Brain microvascular endothelial cell (primary cell): ENCODE measurements around the gene NLRP1.

ENCODE experiments used
- DNase-seq: peaks from one replicate; pipeline ENCODE4 v3.0.0-alpha.2; 2020
- H3K27ac ChIP-seq: fragments of 250-450 bp; sonication (Bioruptor Pico); 2 replicates; pipeline ENCODE4 v1.5.1; 2020; ENCODE audit warnings: mild to moderate bottlenecking, moderate library complexity
- H3K27me3 ChIP-seq: fragments of 250-450 bp; sonication (Bioruptor Pico); replicated peaks from 2 replicates; pipeline ENCODE4 v1.5.1; 2020; ENCODE audit warnings: mild to moderate bottlenecking
- H3K36me3 ChIP-seq: fragments of 250-450 bp; sonication (Bioruptor Pico); replicated peaks from 2 replicates; pipeline ENCODE4 v1.5.1; 2020; ENCODE audit warnings: mild to moderate bottlenecking
- H3K4me3 ChIP-seq: 2 replicates; pipeline ENCODE4 v1.5.1; 2011; ENCODE audit warnings: low read depth, mild to moderate bottlenecking, control low read depth, low read length, moderate library complexity
- in situ Hi-C: cut with HindIII; loops from 2 replicates; pipeline ENCODE4 v1.10.0; 2017; ENCODE audit warnings: low sequenced_read_pairs, low pct_ligation_motif_present
- TF ChIP-seq, protein P1 (sequence below): IDR thresholded peaks from 2 replicates; pipeline ENCODE4 v1.5.1; 2011; ENCODE audit warnings: low read depth, mild to moderate bottlenecking, moderate library complexity, low read length, control low read depth, inconsistent platforms; ENCODE audit errors: missing control alignments

Gene NLRP1

DNA sequence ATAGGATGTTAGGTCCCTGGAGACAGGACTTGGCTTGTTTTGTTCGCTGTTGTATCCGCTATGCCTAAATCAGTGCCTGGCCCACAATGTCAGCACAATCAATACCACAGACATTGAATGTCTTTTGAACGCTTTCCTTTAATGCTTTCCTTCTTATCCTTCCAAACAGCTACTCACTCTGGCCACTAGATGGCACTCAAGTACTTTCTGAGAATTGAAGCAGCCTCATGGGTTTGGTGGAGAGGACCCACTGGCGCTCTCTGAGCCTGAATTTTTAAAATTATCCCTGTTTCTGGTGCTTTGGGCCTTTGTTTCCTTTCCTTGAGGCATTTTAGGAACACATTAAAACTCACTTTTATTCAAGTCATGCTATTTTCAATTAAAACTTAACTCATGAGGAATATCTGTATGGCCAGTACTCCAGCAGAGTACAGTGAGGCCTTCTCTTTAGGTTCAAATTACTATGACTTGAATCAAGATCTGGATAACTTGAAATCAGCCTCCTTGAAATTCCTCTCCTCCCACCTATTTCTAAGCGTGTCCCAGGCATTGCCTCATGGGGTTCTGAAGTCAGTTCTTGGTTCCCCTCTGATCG is 3.2 kb upstream of the NLRP1 start:
- H3K36me3 ChIP-seq: no peaks in the 10 kb centered on the region
- TF ChIP-seq, protein P1, sequence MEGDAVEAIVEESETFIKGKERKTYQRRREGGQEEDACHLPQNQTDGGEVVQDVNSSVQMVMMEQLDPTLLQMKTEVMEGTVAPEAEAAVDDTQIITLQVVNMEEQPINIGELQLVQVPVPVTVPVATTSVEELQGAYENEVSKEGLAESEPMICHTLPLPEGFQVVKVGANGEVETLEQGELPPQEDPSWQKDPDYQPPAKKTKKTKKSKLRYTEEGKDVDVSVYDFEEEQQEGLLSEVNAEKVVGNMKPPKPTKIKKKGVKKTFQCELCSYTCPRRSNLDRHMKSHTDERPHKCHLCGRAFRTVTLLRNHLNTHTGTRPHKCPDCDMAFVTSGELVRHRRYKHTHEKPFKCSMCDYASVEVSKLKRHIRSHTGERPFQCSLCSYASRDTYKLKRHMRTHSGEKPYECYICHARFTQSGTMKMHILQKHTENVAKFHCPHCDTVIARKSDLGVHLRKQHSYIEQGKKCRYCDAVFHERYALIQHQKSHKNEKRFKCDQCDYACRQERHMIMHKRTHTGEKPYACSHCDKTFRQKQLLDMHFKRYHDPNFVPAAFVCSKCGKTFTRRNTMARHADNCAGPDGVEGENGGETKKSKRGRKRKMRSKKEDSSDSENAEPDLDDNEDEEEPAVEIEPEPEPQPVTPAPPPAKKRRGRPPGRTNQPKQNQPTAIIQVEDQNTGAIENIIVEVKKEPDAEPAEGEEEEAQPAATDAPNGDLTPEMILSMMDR: peak; percentile 89
- H3K4me3 ChIP-seq: no peak overlapping the region
- H3K27ac ChIP-seq: no peak overlapping the region
- DNase-seq: peak; percentile 42
- no peaks in the 10 kb centered on the region for H3K27me3 ChIP-seq
- in situ Hi-C loops: loop anchor here (25.0 kb wide), 1 partner anchor 825 kb away; no protein-coding TSS in a partner anchor

DNA sequence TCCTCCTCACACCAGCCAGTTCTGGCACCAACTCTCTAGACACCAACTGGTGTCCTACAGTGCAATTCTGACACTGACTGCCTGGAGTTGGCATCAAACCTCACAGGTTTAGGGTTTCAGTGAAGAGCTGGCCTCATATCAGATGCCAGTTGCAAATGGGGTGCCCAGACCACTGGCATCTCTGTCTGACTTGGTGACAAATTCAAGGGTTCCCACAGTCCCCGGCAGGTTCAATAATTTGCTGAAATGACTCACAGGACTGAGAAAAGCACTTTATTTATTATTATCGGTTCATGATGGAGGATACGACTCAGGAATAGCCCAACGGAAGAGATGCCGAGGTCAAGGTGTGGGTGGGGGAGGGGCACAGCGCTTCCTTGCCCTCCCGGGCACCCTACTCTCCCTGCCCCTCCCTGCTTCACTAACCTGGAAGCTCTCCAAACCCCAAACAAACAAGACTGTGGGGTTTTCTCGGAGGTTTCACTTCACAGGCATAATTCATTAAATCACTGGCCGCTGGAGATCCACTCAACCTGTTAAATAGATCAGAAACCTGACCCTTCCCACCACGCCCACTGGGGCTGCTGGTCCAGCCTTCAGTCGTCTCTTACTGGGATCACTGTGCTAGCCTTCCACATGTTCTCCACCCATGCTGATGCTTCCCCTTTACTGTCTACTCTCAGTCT is 1.7 kb upstream of the NLRP1 start:
- H3K27ac ChIP-seq: no peak overlapping the region
- no peaks in the 10 kb centered on the region for H3K27me3 ChIP-seq
- DNase-seq: no peak
- no peak overlapping the region for H3K4me3 ChIP-seq
- in situ Hi-C loops: loop anchor here (25.0 kb wide), 1 partner anchor 826 kb away; no protein-coding TSS in a partner anchor
- H3K36me3 ChIP-seq: no peaks in the 10 kb centered on the region
- TF ChIP-seq, protein P1: no peak

DNA sequence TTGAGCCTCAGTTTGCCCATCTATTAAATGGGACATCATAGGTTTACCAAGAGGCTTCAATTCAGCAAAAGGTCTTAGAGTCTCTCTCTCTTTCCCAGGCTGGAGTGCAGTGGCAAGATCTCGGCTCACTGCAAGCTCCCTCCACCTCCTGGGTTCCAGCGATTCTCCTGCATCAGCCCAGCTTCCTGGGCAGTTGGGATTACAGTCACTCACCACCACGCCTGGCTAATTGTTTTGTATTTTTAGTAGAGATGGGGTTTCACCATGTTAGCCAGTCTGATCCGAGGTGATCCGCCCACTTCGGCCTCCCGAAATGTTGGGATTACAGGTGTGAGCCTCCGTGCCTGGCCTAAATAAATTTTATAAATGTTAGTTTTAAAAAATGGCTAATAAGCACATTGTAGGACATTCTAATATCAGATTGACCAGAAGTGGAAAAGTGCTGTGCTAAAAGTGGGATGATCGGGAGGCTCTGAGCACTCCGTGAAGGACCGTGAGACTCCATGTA is 1.0 kb upstream of the NLRP1 start:
- Histone ChIP-seq H3K27me3 (no peaks in the 10 kb centered on the region), H3K27ac (peak overlapping the region; percentile 50), H3K36me3 (no peaks in the 10 kb centered on the region), H3K4me3 (no peak overlapping the region)
- DNase-seq: no peak
- in situ Hi-C loops: loop anchor here (25.0 kb wide), 1 partner anchor 827 kb away; no protein-coding TSS in a partner anchor
- TF ChIP-seq, protein P1: no peak

DNA sequence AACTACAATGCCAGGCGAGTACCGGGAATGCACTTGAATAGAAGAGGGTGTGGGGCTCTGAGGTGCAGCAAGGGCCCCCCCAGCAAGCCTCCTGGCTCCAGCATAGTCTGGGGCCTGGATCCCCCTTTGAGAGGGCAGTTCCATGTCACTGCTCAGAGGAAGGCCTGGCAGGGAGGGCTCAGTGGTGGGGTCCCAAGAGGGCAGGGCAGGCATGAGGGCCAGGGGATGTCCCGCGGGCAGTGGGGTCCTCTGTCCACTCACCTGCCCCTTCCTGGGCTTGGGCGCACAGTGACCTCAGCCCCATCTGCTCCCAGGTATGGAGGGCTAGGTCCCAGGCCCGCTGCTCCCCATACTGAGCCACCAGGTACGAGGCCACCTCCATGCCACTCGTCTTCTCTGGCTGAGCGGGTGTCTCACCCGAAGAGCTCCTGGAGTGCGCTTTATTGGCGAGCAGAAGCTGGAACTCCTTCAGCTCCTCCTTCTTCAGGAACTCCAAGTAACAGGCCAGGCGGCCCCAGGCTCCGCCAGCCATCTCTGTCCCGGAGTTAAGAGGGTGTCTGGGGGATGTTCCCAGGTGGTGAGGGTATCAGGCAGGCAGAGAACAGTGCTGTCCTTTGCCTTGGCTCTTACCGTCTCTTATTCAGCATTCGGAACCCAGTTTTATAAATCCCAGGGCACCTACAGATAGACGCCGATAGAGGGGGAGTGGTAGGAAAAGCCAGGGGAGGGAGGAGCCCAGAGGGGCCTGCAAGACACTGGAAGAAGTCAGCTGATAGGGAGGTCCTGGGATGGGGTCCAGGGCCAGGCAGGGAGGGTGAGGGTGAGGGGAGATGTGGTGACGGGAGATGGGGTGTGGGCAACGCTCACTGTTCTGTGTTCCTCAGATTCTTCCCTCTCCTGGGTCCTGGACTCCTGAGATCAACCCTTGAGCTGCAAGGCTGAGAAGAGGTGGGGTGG is 605 bp downstream of the NLRP1 start:
- Histone ChIP-seq H3K4me3 (peak overlapping the region; percentile 44), H3K27me3 (no peaks in the 10 kb centered on the region), H3K36me3 (no peaks in the 10 kb centered on the region), H3K27ac (peak overlapping the region; percentile 50)
- TF ChIP-seq, protein P1: no peak
- in situ Hi-C loops: loop anchor here (25.0 kb wide), 1 partner anchor 829 kb away; no protein-coding TSS in a partner anchor
- no peak for DNase-seq

DNA sequence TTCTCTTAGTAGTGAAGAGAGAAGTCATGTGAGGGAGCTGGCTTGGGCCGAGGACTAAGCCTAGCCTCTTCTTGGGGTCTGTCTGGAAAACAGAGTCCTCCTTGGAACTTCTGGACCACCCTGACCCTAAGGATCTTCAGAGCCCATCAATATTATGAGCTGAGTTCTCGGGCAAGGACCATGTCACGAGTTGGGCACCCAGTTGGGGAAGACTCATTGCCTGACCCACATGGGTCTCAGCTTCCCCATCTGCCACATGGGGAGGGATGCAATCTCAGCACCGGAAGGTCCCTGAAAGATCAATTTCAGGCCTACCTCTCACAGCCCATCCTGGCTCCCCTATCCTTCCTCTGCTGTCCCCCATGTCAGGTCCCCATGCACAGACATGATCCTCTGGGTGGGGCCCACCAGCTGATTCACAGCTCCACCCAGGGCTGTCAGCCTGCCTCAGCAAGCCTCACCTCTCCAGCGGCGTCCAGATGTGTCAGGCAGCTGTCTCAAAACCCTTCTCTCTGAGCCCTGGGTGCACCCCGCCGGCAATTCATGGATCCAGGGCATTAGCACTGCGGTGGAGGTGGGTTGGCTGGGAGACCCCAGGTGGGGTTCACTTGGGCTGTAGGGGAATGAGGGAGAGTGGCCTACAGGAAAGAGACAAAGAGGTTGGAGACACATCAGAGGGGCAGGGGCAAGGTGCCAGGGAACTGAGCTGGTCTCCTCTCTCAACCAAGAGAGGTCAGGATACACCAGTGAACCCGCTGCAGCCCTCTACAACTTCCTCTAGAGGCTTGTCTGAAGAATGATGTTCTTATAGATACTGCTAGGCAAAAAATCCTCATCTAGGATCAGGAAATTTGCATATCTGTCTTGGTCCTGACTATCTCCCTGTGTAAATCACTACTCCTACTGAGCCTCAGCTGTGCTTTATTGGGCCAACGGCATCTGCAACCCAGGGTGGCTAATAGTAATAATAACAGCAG is 1.8 kb downstream of the NLRP1 start:
- H3K36me3 ChIP-seq: no peaks in the 10 kb centered on the region
- H3K27me3 ChIP-seq: no peaks in the 10 kb centered on the region
- TF ChIP-seq, protein P1: no peak
- in situ Hi-C loops: loop anchor here (25.0 kb wide), 1 partner anchor 830 kb away; no protein-coding TSS in a partner anchor
- no peak overlapping the region for H3K4me3 ChIP-seq
- no peak for DNase-seq
- no peak overlapping the region for H3K27ac ChIP-seq
